Measurements from ENCODE around the gene HTRA3. TPM values are rescaled to one million over a fixed set of nuclear protein-coding genes. Genes with fewer than 3 reads are reported as not detected.

HTRA3 gene
- polyA plus RNA-seq, 1 donor from 2014 or later = not detected

GRCh38 chr4:8301851-8302730 is 32.5 kb downstream of the HTRA3 start:
- H3K79me2 ChIP-seq (replicated peaks; ENCODE audit: insufficient read depth, low read length) = no peaks in the 10 kb centered on the region
- H3K4me2 ChIP-seq (ENCODE audit: low read length) = no peak overlapping the region
- no peak overlapping the region for H3K4me3 ChIP-seq (ENCODE audit: low read length)
- H3K9me3 ChIP-seq (ENCODE audit: low read length) = no peaks in the 10 kb centered on the region
- H3K9ac ChIP-seq (ENCODE audit: low read length) = no peak overlapping the region
- no peaks in the 10 kb centered on the region for H4K20me1 ChIP-seq (ENCODE audit: insufficient read depth)
- no peaks in the 10 kb centered on the region for H3K27me3 ChIP-seq (ENCODE audit: insufficient read depth, low read depth, low read length)
- H3K27ac ChIP-seq (ENCODE audit: low read length) = no peak overlapping the region
- H3K9me2 ChIP-seq (ENCODE audit: insufficient read depth, low read length) = no peaks in the 10 kb centered on the region
- H3K36me3 ChIP-seq (ENCODE audit: insufficient read depth, low read length) = no peaks in the 10 kb centered on the region
- H2AFZ ChIP-seq (ENCODE audit: low read depth, low read length) = no peak overlapping the region
- H3F3A ChIP-seq (ENCODE audit: insufficient read depth, low read length, poor library complexity, severe bottlenecking) = no peaks in the 10 kb centered on the region
- TF ChIP-seq POLR2AphosphoS5 (IDR thresholded peaks at IDR 0.05) (no peak), MXI1 (conservative IDR thresholded peaks at IDR 0.05; ENCODE audit: poor library complexity, severe bottlenecking) (no peak), RAD21 (conservative IDR thresholded peaks at IDR 0.05) (no peak), SMC3 (conservative IDR thresholded peaks at IDR 0.05; ENCODE audit: poor library complexity) (no peak), EP300 (conservative IDR thresholded peaks at IDR 0.05; ENCODE audit: poor library complexity, severe bottlenecking) (no peak), TAF1 (IDR thresholded peaks at IDR 0.05; ENCODE audit: low read depth) (no peak)
- TF ChIP-seq, protein P1, sequence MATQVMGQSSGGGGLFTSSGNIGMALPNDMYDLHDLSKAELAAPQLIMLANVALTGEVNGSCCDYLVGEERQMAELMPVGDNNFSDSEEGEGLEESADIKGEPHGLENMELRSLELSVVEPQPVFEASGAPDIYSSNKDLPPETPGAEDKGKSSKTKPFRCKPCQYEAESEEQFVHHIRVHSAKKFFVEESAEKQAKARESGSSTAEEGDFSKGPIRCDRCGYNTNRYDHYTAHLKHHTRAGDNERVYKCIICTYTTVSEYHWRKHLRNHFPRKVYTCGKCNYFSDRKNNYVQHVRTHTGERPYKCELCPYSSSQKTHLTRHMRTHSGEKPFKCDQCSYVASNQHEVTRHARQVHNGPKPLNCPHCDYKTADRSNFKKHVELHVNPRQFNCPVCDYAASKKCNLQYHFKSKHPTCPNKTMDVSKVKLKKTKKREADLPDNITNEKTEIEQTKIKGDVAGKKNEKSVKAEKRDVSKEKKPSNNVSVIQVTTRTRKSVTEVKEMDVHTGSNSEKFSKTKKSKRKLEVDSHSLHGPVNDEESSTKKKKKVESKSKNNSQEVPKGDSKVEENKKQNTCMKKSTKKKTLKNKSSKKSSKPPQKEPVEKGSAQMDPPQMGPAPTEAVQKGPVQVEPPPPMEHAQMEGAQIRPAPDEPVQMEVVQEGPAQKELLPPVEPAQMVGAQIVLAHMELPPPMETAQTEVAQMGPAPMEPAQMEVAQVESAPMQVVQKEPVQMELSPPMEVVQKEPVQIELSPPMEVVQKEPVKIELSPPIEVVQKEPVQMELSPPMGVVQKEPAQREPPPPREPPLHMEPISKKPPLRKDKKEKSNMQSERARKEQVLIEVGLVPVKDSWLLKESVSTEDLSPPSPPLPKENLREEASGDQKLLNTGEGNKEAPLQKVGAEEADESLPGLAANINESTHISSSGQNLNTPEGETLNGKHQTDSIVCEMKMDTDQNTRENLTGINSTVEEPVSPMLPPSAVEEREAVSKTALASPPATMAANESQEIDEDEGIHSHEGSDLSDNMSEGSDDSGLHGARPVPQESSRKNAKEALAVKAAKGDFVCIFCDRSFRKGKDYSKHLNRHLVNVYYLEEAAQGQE (IDR thresholded peaks at IDR 0.05; ENCODE audit: borderline replicate concordance) = no peak

DNA sequence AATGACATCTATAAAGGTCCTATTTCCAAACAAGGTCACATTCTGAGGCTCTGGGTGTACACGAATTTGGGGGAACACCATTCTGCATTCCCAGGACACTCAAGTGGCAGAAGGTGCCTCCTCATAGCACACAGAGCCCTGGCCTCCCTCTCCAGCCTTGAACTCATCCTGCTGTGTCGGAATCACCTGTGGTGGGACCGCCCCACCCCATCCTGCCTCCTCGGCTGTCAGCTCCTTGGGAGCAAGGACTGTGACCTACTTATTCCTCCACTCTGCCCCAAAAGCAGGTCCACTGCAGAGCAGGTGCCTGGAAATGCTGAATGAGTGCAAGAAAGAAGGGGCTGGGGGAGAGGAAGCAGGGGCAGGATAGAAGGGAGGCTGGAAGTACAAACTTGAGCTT is 33.5 kb downstream of the HTRA3 start:
- no peaks in the 10 kb centered on the region for H3K79me2 ChIP-seq (replicated peaks; ENCODE audit: insufficient read depth, low read length)
- H3K9me3 ChIP-seq (ENCODE audit: low read length) = no peaks in the 10 kb centered on the region
- no peaks in the 10 kb centered on the region for H3K9me2 ChIP-seq (ENCODE audit: insufficient read depth, low read length)
- H3K4me2 ChIP-seq (ENCODE audit: low read length) = no peak overlapping the region
- no peaks in the 10 kb centered on the region for H4K20me1 ChIP-seq (ENCODE audit: insufficient read depth)
- H3K9ac ChIP-seq (ENCODE audit: low read length) = no peak overlapping the region
- no peaks in the 10 kb centered on the region for H3F3A ChIP-seq (ENCODE audit: insufficient read depth, low read length, poor library complexity, severe bottlenecking)
- H3K36me3 ChIP-seq (ENCODE audit: insufficient read depth, low read length) = no peaks in the 10 kb centered on the region
- H3K4me3 ChIP-seq (ENCODE audit: low read length) = no peak overlapping the region
- no peak overlapping the region for H3K27ac ChIP-seq (ENCODE audit: low read length)
- no peak overlapping the region for H2AFZ ChIP-seq (ENCODE audit: low read depth, low read length)
- H3K27me3 ChIP-seq (ENCODE audit: insufficient read depth, low read depth, low read length) = no peaks in the 10 kb centered on the region
- TF ChIP-seq TAF1 (IDR thresholded peaks at IDR 0.05; ENCODE audit: low read depth) (no peak), RAD21 (conservative IDR thresholded peaks at IDR 0.05) (no peak)
- TF ChIP-seq, protein P2, sequence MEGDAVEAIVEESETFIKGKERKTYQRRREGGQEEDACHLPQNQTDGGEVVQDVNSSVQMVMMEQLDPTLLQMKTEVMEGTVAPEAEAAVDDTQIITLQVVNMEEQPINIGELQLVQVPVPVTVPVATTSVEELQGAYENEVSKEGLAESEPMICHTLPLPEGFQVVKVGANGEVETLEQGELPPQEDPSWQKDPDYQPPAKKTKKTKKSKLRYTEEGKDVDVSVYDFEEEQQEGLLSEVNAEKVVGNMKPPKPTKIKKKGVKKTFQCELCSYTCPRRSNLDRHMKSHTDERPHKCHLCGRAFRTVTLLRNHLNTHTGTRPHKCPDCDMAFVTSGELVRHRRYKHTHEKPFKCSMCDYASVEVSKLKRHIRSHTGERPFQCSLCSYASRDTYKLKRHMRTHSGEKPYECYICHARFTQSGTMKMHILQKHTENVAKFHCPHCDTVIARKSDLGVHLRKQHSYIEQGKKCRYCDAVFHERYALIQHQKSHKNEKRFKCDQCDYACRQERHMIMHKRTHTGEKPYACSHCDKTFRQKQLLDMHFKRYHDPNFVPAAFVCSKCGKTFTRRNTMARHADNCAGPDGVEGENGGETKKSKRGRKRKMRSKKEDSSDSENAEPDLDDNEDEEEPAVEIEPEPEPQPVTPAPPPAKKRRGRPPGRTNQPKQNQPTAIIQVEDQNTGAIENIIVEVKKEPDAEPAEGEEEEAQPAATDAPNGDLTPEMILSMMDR (IDR thresholded peaks at IDR 0.05; ENCODE audit: poor library complexity, severe bottlenecking) = no peak

Data from neural cell (in vitro differentiated cells).